GM10248 (cell line): ENCODE results near the gene PIK3CG.
"Not testable (repeated sequence)": the region's sequence is repeated elsewhere in the genome, so short reads cannot be mapped to it uniquely, and the experiment has no call there.

Source experiments
- CTCF ChIA-PET: fragments of 300-600 bp; sonication (Branson Sonifier 250); formaldehyde crosslinking; extraction: SDS; loops from one replicate; lab custom pipeline; 2021; ENCODE audit warnings: antibody characterized with exemption; lab: Yijun Ruan, JAX
- POLR2A ChIA-PET: fragments of 350-650 bp; sonication (Branson Sonifier 250); formaldehyde crosslinking; extraction: SDS; loops from one replicate; lab custom pipeline; 2020; ENCODE audit warnings: antibody characterized with exemption; lab: Yijun Ruan, JAX
- DNase-seq: peaks from one replicate; pipeline ENCODE4 v3.0.0; 2012; ENCODE audit errors: extremely low spot score
- CTCF ChIP-seq: IDR thresholded peaks from 2 replicates; pipeline ENCODE4 v1.5.1; 2012; ENCODE audit warnings: mild to moderate bottlenecking, low read depth; ENCODE audit errors: extremely low read depth, missing control alignments, control extremely low read depth

Gene PIK3CG

GRCh38 chr7:106911959-106912358, 46.9 kb downstream of the PIK3CG start:
- CTCF ChIA-PET, result interaction anchor here (1.3 kb wide), 1 partner anchor 12 kb away, joined by 5 read pairs; no protein-coding TSS in a partner anchor
- POLR2A ChIA-PET, result no interaction called here
- no peak for TF ChIP-seq CTCF
- DNase-seq, result no peak

GRCh38 chr7:106914018-106914607, 49.0 kb downstream of the PIK3CG start:
- no peak for DNase-seq
- CTCF ChIA-PET, result interaction anchor here (1.4 kb wide), 1 partner anchor 9 kb away, joined by 4 read pairs; no protein-coding TSS in a partner anchor
- POLR2A ChIA-PET, result no interaction called here
- TF ChIP-seq CTCF, result no peak

- ChIA-PET POLR2A (interaction anchor here (0.6 kb wide), 1 partner anchor 254 kb away, joined by 4 read pairs; the partner anchor contains the start of gene HBP1), CTCF (interaction anchor here (1.0 to 1.2 kb wide), 3 partner anchors 21 to 122 kb away, joined by 3 to 5 read pairs (median 4); no protein-coding TSS in a partner anchor)
- TF ChIP-seq CTCF, result no peak
- no peak for DNase-seq
These were observed 50.3 kb downstream of the PIK3CG start for GRCh38 chr7:106915407-106915806.

- peak; percentile 32 for DNase-seq
- no peak for TF ChIP-seq CTCF
- ChIA-PET POLR2A (no interaction called here), CTCF (interaction anchor here (1.0 to 1.2 kb wide), 3 partner anchors 21 to 123 kb away, joined by 3 to 5 read pairs (median 4); no protein-coding TSS in a partner anchor)
These were observed 50.8 kb downstream of the PIK3CG start for GRCh38 chr7:106915873-106916272.

GRCh38 chr7:106916679-106917078, 51.6 kb downstream of the PIK3CG start:
- no peak for TF ChIP-seq CTCF
- no peak for DNase-seq
- CTCF ChIA-PET, result no interaction called here
- POLR2A ChIA-PET, result no interaction called here

- ChIA-PET POLR2A (no interaction called here), CTCF (no interaction called here)
- DNase-seq, result no peak
- no peak for TF ChIP-seq CTCF
These were observed 53.9 kb downstream of the PIK3CG start for GRCh38 chr7:106918991-106919390.

GRCh38 chr7:106924468-106924867, 59.4 kb downstream of the PIK3CG start:
- DNase-seq, POLR2A ChIA-PET, CTCF ChIA-PET: not testable (repeated sequence)
